H54 (cell line): Measurements from ENCODE around the gene NPW.

ENCODE experiments used
- DNase-seq: peaks from one replicate; pipeline ENCODE4 v3.0.0; 2011; ENCODE audit warnings: low spot score, mixed read lengths; ENCODE audit not compliant: insufficient read length
- FAIRE-seq: peaks from 3 replicates; lab custom pipeline; 2011; peaks lifted over from hg19 to GRCh38; lab: Jason Lieb, UNC
- POLR2A ChIP-seq: IDR thresholded peaks from 2 replicates; pipeline ENCODE4 v1.6.1; 2011; ENCODE audit warnings: low read depth, mild to moderate bottlenecking, low read length

Gene NPW

DNA sequence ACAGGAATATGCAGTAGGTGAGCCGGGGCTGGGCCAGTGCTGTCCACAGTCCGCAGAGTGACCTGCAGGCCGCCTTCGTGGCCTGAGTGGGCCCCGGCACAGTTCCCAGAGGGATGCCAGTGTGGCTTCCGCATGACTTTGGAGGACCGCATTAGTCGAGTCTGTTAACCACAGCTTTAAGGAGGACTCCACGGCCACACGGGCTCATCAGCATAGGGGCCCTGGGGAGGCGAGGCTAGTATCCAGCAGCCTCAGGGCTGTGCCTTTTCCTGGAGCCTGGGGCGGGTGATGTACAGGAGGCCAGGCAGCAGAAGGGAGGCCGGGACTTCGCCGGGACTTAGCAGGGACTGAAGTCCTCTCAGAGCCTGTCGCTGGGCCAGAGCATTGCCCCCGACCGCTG lies 41.4 kb downstream of the NPW start:
- FAIRE-seq (no peak), DNase-seq (no peak)
- TF ChIP-seq POLR2A, result no peak

GRCh38 chr16:2061526-2061925 lies 41.9 kb downstream of the NPW start:
- no peak for FAIRE-seq

DNA sequence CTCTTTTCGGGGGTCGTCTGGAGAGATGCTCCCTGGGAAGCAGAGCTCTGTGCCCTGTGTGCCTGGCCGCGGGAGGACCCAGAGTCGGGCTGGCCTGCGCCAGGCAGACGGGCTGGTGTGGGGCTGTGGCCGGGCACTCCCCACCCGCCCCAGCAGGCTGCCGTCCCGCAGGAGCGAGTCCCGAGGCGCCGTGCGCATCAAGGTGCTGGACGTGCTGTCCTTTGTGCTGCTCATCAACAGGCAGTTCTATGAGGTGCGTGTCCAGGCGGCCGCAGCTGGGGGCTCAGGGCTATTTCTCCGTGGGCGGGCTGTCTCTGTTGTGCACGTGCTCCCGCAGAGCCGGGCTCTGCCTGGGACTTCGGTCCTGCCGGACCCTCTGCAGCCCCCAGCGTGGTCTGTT lies 43.2 kb downstream of the NPW start:
- DNase-seq (no peak), FAIRE-seq (no peak)
- no peak for TF ChIP-seq POLR2A

More at GRCh38 chr16:2061526-2061925, 41.9 kb downstream of the NPW start:
- DNase-seq, result no peak
- no peak for TF ChIP-seq POLR2A

DNA sequence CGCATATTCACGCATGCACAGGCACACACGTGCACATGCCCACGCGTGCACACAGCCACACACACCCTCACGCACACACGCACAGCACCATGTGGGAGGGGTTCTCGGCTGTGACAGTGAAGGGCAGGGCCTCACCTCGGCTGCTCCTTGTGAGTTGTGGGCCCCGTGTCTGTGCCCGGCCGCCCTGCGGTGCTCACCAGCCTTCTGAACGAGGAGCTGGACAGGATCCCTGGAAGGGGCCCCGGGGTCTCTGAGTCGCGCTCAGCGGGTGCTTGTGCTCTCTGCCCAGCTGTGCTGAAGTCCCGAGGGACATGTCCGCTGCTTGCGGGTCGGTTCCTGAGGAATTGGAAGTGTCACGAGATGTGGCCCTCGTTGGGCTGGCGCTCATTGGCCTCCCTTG lies 44.3 kb downstream of the NPW start:
- TF ChIP-seq POLR2A, result no peak
- no peak for FAIRE-seq
- DNase-seq, result no peak

DNA sequence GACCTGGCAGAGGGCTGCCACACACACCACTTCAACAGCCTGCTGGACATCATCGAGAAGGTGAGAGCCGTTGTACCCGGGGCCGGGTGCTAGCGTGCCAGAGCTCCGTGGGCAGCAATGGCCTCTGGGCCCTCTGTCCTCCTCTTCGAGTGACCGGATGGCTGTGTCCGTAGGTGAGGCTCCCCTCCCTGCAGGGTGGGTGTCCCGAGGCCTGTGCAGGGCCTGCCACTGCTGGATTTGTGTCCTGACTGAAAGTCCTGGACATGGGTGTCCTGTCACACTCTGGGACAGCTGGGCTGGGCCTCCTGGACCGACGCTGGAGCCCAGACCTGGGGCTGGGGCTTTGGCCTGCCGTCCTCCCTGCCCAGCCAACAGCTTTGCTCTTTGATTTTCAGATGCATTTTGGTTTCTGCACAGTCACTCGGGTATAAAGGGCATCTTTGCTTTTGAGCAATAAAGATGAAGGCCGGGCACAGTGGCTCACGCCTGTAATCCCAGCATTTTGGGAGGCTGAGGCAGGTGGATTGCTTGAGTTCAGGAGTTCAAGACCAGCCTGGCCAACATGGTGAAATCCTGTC lies 44.9 kb downstream of the NPW start:
- no peak for FAIRE-seq
- no peak for DNase-seq
- TF ChIP-seq POLR2A, result no peak

DNA sequence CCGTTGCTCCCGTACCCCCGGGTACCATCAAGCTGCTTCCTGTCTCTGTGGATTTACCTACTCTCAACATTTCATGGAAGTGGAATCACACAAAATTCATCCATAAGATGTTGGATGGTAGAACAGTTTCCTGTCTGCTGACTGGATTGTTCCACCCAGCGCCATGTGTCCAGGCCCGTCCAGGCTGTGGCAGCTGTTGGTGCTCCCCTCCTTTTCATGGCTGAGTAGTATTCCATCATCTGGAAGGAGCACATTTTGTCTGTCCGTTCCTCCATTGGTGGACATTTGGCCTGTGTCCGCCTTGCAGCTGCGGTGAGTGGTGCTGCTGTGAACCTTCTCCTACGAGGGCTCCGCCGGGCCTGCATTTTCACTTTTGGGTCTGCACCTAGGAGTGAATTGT lies 46.6 kb downstream of the NPW start:
- TF ChIP-seq POLR2A, result no peak
- no peak for FAIRE-seq
- no peak for DNase-seq
